HepG2 (cell line): ENCODE measurements around the gene ARL16. TPM values are rescaled to one million over a fixed set of nuclear protein-coding genes. Genes with fewer than 3 reads are reported as not detected.

Experiments used
- CHD2 ChIP-seq: IDR thresholded peaks from 2 replicates; pipeline ENCODE4 v1.6.1; 2011; ENCODE audit warnings: low read depth, low read length, improper control_type of control experiment
- HES4 ChIP-seq: sonication (generic); formaldehyde crosslinking; IDR thresholded peaks from 2 replicates; pipeline ENCODE4 v1.9.0; 2021; ENCODE audit warnings: mild to moderate bottlenecking, missing genetic modification reagents, borderline replicate concordance
- ISX ChIP-seq: sonication (generic); formaldehyde crosslinking; conservative IDR thresholded peaks from 2 replicates; pipeline ENCODE4 v1.5.0; 2020; ENCODE audit warnings: missing genetic modification reagents
- MBD4 ChIP-seq: IDR thresholded peaks from 2 replicates; pipeline ENCODE4 v1.6.1; 2012; ENCODE audit warnings: low read length, inconsistent platforms, borderline replicate concordance
- NCOA5 ChIP-seq: sonication (generic); formaldehyde crosslinking; IDR thresholded peaks from 2 replicates; pipeline ENCODE4 v1.4.0; 2020; ENCODE audit warnings: missing genetic modification reagents
- NR2F1 ChIP-seq, 2 experiments: fragments of 450-650 bp in 1 of 2; formaldehyde crosslinking in 1 of 2; IDR thresholded peaks; 2 replicates each; pipeline versions ENCODE4 v1.5.0 to v1.6.1; 2016 to 2020; ENCODE audit warnings: mild to moderate bottlenecking in 1 of 2, missing compliant biosample characterization in 1 of 2, missing genetic modification reagents in 1 of 2, moderate library complexity in 1 of 2
- PLRG1 ChIP-seq: fragments of 450-650 bp; conservative IDR thresholded peaks from 2 replicates; pipeline ENCODE4 v1.6.1; 2016
- RFX5 ChIP-seq: IDR thresholded peaks from 2 replicates; pipeline ENCODE4 v1.6.1; 2011; ENCODE audit warnings: low read depth, low read length, improper control_type of control experiment
- ZBTB42 ChIP-seq: sonication (generic); formaldehyde crosslinking; IDR thresholded peaks from 2 replicates; pipeline ENCODE4 v1.5.0; 2020; ENCODE audit warnings: mild to moderate bottlenecking, missing genetic modification reagents
- ZFP41 ChIP-seq: sonication (generic); formaldehyde crosslinking; IDR thresholded peaks from 2 replicates; pipeline ENCODE4 v1.4.0; 2020; ENCODE audit warnings: mild to moderate bottlenecking, missing genetic modification reagents, borderline replicate concordance
- ZNF138 ChIP-seq: sonication (generic); formaldehyde crosslinking; IDR thresholded peaks from 2 replicates; pipeline ENCODE4 v1.5.0; 2020; ENCODE audit warnings: mild to moderate bottlenecking, low read depth, missing genetic modification reagents
- ZNF713 ChIP-seq: sonication (generic); formaldehyde crosslinking; IDR thresholded peaks from 2 replicates; pipeline ENCODE4 v1.4.0; 2020; ENCODE audit warnings: mild to moderate bottlenecking, missing genetic modification reagents
- ZNF782 ChIP-seq: sonication (generic); formaldehyde crosslinking; IDR thresholded peaks from 2 replicates; pipeline ENCODE4 v1.4.0; 2020; ENCODE audit warnings: missing genetic modification reagents, mild to moderate bottlenecking, borderline replicate concordance
- ZSCAN20 ChIP-seq: sonication (generic); formaldehyde crosslinking; IDR thresholded peaks from 2 replicates; pipeline ENCODE4 v1.4.0; 2020; ENCODE audit warnings: missing genetic modification reagents, mild to moderate bottlenecking, borderline replicate concordance
- polyA plus RNA-seq, 8 experiments: library from polyadenylated mRNA; depleted of rRNA in 3 of 8; stranded (reverse) in 7 of 8; unstranded in 1 of 8; fragments of >200 nt; fragmentation: Illumina TruSeq in 4 of 8; extraction: Trizol in 4 of 8; gene quantifications; 2 replicates each; pipeline versions ENCODE4 v1.2.1 to v1.2.3, GENCODE V29; 2011 to 2016; ENCODE audit warnings: low read depth in 4 of 8, missing spikeins in 1 of 8, mixed read lengths in 1 of 8; ENCODE audit not compliant: insufficient read depth in 1 of 8
- total RNA-seq, 5 experiments: library from RNA; depleted of rRNA; stranded (reverse); fragments of >200 nt; fragmentation: Illumina TruSeq; extraction: Trizol; gene quantifications; 2 replicates each; pipeline ENCODE4 v1.2.3, GENCODE V29; 2016; ENCODE audit warnings: low read depth in 1 of 5
- TF ChIP-seq, protein P1 (sequence below): IDR thresholded peaks from 2 replicates; pipeline ENCODE4 v1.6.1; 2018; ENCODE audit warnings: missing genetic modification reagents
- TF ChIP-seq, protein P2 (sequence below): sonication (generic); formaldehyde crosslinking; IDR thresholded peaks from 2 replicates; pipeline ENCODE4 v1.5.1; 2020; ENCODE audit warnings: missing genetic modification reagents, mild to moderate bottlenecking, borderline replicate concordance
- TF ChIP-seq, protein P3 (sequence below): fragments of 450-650 bp; IDR thresholded peaks from 2 replicates; pipeline ENCODE4 v1.6.1; 2017; ENCODE audit warnings: mild to moderate bottlenecking
- TF ChIP-seq, protein P4 (sequence below): sonication (generic); formaldehyde crosslinking; IDR thresholded peaks from 2 replicates; pipeline ENCODE4 v1.5.0; 2020; ENCODE audit warnings: missing genetic modification reagents
- TF ChIP-seq, protein P5 (sequence below): sonication (generic); formaldehyde crosslinking; conservative IDR thresholded peaks from 2 replicates; pipeline ENCODE4 v1.5.0; 2020; ENCODE audit warnings: missing genetic modification reagents

ARL16 gene
- total and polyA plus RNA-seq, 2 of the 13 experiments (the other 11 are each of a cell fraction or from before 2014, with no cell fraction given), result 20.8 to 30.8 TPM

DNA sequence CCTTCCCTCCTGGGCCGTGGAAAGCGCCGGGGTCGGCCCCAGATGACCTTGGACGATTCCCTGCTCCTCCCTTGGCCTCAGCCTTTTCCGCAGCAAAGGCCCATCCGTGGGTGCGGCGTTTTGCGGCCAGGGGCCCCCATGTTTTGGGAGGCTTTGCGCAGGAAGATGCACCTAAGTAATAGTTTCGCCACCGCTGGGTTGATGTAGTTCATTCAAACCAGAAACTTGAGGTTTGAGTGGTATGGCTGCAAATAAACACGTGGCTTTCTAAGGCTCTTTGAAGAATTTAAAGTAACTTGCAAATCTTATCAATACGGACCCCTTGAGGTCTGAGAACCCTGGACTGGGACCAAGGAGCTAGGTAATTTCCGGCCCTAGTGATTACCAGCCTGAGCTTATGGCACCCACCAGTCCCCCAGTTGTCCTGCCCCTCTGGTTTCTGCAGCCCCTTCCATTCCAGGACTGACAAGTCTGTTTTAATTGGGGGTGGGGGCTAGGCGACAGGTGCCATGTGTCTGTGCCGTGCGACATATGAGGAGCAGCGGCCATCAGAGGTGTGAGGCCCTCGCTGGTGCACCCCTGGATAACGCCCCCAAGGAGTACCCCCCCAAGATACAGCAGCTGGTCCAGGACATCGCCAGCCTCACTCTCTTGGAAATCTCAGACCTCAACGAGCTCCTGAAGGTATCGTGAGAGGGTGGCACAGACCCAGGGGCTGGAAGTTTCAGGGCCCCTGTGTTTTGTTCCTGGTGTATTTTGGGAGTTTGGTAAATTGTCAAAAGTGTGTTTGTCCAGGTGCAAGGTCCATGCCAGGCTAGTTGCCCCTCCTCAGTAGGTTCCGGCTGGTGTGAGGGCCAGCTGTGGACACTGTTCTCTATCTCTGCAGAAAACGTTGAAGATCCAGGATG is 20.4 kb upstream of the ARL16 start (continued):
- 0 out of 2 replicates have a peak, but pooled peaks have one; percentile 5 for TF ChIP-seq ZNF713 (CRISPR knock-in tag)
- TF ChIP-seq ZNF138 (CRISPR knock-in tag), result 0 out of 2 replicates have a peak, but pooled peaks have one; percentile 37
- TF ChIP-seq ZNF782, result 0 out of 2 replicates have a peak, but pooled peaks have one; percentile 8
- peak in 1 of 2 experiments; percentile 4; a peak in 2 of 4 replicates for TF ChIP-seq NR2F1 (CRISPR knock-in tag; IDR thresholded peaks at IDR 0.05)
- TF ChIP-seq, protein P1, sequence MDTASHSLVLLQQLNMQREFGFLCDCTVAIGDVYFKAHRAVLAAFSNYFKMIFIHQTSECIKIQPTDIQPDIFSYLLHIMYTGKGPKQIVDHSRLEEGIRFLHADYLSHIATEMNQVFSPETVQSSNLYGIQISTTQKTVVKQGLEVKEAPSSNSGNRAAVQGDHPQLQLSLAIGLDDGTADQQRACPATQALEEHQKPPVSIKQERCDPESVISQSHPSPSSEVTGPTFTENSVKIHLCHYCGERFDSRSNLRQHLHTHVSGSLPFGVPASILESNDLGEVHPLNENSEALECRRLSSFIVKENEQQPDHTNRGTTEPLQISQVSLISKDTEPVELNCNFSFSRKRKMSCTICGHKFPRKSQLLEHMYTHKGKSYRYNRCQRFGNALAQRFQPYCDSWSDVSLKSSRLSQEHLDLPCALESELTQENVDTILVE (CRISPR knock-in tag), result no peak
- TF ChIP-seq, protein P2, sequence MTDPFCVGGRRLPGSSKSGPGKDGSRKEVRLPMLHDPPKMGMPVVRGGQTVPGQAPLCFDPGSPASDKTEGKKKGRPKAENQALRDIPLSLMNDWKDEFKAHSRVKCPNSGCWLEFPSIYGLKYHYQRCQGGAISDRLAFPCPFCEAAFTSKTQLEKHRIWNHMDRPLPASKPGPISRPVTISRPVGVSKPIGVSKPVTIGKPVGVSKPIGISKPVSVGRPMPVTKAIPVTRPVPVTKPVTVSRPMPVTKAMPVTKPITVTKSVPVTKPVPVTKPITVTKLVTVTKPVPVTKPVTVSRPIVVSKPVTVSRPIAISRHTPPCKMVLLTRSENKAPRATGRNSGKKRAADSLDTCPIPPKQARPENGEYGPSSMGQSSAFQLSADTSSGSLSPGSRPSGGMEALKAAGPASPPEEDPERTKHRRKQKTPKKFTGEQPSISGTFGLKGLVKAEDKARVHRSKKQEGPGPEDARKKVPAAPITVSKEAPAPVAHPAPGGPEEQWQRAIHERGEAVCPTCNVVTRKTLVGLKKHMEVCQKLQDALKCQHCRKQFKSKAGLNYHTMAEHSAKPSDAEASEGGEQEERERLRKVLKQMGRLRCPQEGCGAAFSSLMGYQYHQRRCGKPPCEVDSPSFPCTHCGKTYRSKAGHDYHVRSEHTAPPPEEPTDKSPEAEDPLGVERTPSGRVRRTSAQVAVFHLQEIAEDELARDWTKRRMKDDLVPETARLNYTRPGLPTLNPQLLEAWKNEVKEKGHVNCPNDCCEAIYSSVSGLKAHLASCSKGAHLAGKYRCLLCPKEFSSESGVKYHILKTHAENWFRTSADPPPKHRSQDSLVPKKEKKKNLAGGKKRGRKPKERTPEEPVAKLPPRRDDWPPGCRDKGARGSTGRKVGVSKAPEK (CRISPR knock-in tag), result no peak
- TF ChIP-seq CHD2, result no peak
- TF ChIP-seq MBD4, result no peak
- no peak for TF ChIP-seq PLRG1
- no peak for TF ChIP-seq ISX (CRISPR knock-in tag)
- TF ChIP-seq, protein P3, sequence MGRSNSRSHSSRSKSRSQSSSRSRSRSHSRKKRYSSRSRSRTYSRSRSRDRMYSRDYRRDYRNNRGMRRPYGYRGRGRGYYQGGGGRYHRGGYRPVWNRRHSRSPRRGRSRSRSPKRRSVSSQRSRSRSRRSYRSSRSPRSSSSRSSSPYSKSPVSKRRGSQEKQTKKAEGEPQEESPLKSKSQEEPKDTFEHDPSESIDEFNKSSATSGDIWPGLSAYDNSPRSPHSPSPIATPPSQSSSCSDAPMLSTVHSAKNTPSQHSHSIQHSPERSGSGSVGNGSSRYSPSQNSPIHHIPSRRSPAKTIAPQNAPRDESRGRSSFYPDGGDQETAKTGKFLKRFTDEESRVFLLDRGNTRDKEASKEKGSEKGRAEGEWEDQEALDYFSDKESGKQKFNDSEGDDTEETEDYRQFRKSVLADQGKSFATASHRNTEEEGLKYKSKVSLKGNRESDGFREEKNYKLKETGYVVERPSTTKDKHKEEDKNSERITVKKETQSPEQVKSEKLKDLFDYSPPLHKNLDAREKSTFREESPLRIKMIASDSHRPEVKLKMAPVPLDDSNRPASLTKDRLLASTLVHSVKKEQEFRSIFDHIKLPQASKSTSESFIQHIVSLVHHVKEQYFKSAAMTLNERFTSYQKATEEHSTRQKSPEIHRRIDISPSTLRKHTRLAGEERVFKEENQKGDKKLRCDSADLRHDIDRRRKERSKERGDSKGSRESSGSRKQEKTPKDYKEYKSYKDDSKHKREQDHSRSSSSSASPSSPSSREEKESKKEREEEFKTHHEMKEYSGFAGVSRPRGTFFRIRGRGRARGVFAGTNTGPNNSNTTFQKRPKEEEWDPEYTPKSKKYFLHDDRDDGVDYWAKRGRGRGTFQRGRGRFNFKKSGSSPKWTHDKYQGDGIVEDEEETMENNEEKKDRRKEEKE, result no peak
- 0 out of 2 replicates have a peak, but pooled peaks have one; percentile 1 for TF ChIP-seq HES4 (CRISPR knock-in tag)
- no peak for TF ChIP-seq ZSCAN20
- TF ChIP-seq, protein P4, sequence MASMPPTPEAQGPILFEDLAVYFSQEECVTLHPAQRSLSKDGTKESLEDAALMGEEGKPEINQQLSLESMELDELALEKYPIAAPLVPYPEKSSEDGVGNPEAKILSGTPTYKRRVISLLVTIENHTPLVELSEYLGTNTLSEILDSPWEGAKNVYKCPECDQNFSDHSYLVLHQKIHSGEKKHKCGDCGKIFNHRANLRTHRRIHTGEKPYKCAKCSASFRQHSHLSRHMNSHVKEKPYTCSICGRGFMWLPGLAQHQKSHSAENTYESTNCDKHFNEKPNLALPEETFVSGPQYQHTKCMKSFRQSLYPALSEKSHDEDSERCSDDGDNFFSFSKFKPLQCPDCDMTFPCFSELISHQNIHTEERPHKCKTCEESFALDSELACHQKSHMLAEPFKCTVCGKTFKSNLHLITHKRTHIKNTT (CRISPR knock-in tag), result 0 out of 2 replicates have a peak, but pooled peaks have one; percentile 19
- TF ChIP-seq, protein P5, sequence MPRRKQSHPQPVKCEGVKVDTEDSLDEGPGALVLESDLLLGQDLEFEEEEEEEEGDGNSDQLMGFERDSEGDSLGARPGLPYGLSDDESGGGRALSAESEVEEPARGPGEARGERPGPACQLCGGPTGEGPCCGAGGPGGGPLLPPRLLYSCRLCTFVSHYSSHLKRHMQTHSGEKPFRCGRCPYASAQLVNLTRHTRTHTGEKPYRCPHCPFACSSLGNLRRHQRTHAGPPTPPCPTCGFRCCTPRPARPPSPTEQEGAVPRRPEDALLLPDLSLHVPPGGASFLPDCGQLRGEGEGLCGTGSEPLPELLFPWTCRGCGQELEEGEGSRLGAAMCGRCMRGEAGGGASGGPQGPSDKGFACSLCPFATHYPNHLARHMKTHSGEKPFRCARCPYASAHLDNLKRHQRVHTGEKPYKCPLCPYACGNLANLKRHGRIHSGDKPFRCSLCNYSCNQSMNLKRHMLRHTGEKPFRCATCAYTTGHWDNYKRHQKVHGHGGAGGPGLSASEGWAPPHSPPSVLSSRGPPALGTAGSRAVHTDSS, result no peak
- no peak for TF ChIP-seq RFX5
- no peak for TF ChIP-seq ZBTB42 (CRISPR knock-in tag)
- TF ChIP-seq NCOA5, result no peak
- TF ChIP-seq ZFP41 (CRISPR knock-in tag), result peak; percentile 57; the same call in 1 of the 2 replicates
